GM12865 (cell line): ENCODE data around the gene ANAPC10.

ENCODE experiments used
- DNase-seq: peaks from one replicate; pipeline ENCODE4 v3.0.0; 2010; ENCODE audit warnings: low read depth
- H3K4me3 ChIP-seq: 2 replicates; pipeline ENCODE4 v1.5.1; 2011; ENCODE audit warnings: mild to moderate bottlenecking, low read depth, low read length, control low read depth
- TF ChIP-seq, protein P1 (sequence below): IDR thresholded peaks from 2 replicates; pipeline ENCODE4 v1.5.1; 2011; ENCODE audit warnings: low read length, control low read depth, low read depth, inconsistent platforms; ENCODE audit not compliant: insufficient read depth; ENCODE audit errors: missing control alignments

The ANAPC10 gene

DNA sequence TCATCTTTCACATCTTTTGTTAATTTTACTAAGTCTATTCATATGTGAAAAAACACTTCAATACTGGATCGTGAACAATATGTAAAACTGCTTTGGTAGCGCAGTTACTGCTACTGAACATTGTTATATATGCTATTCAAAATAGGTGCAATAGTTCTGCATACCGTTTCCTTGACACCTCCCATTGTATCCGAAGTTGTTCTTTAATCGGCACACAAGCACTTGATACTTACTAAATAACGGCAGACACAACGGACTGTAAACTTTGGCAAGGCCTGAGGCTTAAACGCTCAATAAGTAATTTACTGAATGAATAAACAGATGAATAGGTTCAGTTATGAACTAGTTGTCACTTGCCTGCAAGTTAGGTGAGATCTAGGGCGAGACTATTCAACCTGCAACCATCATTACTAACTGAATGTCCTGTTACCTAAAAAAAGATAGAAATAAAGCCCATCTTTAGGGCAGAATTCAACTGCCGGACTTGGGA, 620 bp downstream of the ANAPC10 start:
- TF ChIP-seq, protein P1, sequence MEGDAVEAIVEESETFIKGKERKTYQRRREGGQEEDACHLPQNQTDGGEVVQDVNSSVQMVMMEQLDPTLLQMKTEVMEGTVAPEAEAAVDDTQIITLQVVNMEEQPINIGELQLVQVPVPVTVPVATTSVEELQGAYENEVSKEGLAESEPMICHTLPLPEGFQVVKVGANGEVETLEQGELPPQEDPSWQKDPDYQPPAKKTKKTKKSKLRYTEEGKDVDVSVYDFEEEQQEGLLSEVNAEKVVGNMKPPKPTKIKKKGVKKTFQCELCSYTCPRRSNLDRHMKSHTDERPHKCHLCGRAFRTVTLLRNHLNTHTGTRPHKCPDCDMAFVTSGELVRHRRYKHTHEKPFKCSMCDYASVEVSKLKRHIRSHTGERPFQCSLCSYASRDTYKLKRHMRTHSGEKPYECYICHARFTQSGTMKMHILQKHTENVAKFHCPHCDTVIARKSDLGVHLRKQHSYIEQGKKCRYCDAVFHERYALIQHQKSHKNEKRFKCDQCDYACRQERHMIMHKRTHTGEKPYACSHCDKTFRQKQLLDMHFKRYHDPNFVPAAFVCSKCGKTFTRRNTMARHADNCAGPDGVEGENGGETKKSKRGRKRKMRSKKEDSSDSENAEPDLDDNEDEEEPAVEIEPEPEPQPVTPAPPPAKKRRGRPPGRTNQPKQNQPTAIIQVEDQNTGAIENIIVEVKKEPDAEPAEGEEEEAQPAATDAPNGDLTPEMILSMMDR: no peak
- peak overlapping the region; percentile 53 for H3K4me3 ChIP-seq
- peak; percentile 16 for DNase-seq

DNA sequence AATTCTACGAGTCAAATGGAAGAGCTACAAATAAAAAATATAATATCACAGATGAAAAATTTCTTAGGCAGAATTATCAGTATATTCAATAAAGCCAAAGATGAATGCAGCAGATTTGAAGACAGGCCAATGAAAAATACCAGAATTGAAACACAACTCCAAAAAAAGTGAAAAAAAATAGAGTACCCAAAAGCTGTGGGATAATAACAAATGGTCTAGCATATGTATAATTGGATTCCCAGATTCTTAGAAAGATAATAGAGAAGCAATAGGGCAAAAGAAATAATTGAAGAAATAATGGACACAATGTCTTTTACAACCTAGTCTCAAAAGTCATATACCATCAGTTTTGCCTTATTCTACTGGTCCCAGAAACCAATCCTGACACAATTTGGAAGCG, 4.4 kb downstream of the ANAPC10 start:
- no peak overlapping the region for H3K4me3 ChIP-seq
- TF ChIP-seq, protein P1: no peak
- DNase-seq: no peak

DNA sequence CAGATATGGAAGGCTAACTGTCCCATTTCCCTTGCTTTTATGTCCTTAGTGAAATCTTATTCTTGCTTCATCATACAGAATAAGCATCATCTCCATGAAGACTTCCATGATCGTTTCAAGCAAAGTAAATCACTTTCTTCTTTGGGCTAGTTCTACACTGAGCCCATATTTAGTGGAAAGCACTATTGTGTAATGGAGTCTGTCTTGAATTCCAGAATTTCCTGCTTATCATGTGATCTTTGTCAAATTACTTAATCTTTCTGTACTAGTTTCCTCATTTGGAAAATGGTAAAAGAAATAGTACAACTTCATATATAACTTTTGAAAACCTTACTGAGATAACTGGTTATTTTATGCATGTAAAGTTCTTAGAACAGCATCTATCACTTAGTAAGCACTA, 7.6 kb downstream of the ANAPC10 start:
- DNase-seq: no peak
- TF ChIP-seq, protein P1: no peak
- no peak overlapping the region for H3K4me3 ChIP-seq

DNA sequence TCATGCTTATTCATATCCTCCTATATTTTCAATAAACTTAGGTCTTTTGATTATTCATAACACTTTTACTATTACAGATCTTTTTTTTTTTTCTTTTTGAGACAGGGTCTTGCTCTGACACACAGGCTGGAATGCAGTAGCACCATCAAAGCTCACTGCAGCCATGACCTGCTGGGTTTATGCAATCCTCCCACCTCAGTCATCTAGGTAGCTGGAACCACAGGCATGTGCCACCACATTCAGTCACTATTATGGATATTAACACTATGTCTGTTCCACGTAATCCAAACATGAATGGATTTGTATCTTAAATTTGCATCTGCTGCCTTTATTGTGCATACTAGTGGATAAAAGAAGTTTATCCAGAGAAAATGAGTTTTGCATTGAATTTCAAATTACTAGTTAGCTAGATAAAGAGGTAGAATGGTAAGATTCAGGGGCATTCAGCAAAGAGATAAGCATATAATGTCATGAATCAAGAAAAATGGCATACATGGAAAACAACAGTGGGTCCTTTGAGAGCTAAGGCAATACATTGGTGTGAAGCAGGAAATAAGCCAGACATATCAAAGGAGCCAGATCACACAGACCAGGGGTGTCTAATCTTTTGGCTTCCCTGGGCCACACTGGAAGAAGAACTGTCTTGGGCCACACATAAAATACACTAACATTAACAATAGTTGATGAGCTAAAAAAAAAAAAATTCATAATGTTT, 13.9 kb downstream of the ANAPC10 start:
- DNase-seq: no peak
- TF ChIP-seq, protein P1: no peak
- no peak overlapping the region for H3K4me3 ChIP-seq

DNA sequence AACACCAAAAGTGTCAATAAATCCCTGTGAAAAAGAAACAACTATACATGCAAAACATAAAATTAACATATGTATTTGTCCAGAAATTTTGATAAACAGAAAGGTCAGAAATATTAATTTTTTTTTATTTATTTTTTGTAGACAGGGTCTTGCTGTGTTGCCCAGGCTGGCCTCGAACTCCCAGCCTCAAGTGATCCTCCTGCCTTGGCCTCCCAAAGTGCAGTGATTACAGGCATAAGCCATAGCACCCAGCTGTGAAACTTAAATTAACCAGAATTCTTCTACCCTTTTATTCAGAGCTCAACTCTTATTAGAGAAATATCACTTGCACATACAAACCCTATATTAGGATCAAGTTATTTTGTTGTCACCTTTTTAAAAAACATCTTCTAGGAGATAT, 16.2 kb downstream of the ANAPC10 start:
- TF ChIP-seq, protein P1: no peak
- H3K4me3 ChIP-seq: no peak overlapping the region
- DNase-seq: no peak

DNA sequence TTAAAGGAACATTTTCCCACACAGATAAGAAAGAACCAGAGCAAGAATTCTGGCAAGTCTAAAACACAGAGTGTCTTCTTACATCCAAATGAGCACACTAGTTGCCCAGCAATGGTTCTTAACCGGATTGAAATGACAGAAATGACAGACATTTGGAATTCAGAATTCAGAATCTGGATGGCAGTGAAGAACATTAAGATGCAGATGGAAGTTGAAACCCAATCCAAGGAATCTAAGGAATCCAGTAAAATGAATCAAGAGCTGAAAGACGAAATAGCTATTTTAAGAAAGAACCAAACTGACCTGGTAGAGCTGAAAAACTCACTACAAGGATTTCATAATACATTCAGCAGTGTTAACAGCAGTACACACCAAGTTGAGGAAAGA, 21.5 kb downstream of the ANAPC10 start:
- TF ChIP-seq, protein P1: no peak
- no peak for DNase-seq
- H3K4me3 ChIP-seq: no peak overlapping the region
